Ovary (tissue), 9 donors: ENCODE measurements around the gene CYSRT1. TPM values are rescaled to one million over a fixed set of nuclear protein-coding genes. Genes with fewer than 3 reads are reported as not detected.

Experiments used
- DNase-seq, 5 donors: peaks; one replicate each; pipeline ENCODE4 v3.0.0-alpha.2; 2019 to 2020
- H3K27ac ChIP-seq, 2 donors: fragments of 200-600 bp; one replicate each; pipeline versions ENCODE4 v1.5.1 to v1.8.0; 2019 to 2022
- H3K27me3 ChIP-seq: fragments of 200-600 bp; one replicate; pipeline ENCODE4 v1.8.0; 2022
- H3K36me3 ChIP-seq: fragments of 200-600 bp; sonication (generic); one replicate; pipeline ENCODE4 v1.5.1; 2019
- H3K4me1 ChIP-seq: one replicate; pipeline ENCODE4 v1.8.1; 2013; ENCODE audit warnings: mild to moderate bottlenecking, moderate library complexity; ENCODE audit not compliant: insufficient read depth
- H3K4me3 ChIP-seq: fragments of 200-600 bp; sonication (generic); one replicate; pipeline ENCODE4 v1.5.1; 2017
- H3K9me3 ChIP-seq, 2 donors: fragments of 200-600 bp in 1 of 2; sonication (generic) in 1 of 2; one replicate each; pipeline versions ENCODE4 v1.5.1 to v1.8.1; 2013 to 2019; ENCODE audit warnings: mild to moderate bottlenecking in 1 of 2, moderate library complexity in 1 of 2
- EP300 ChIP-seq: sonication (generic); formaldehyde crosslinking; IDR thresholded peaks from one replicate; pipeline ENCODE4 v1.6.1; 2017; ENCODE audit warnings: antibody characterized with exemption
- POLR2A ChIP-seq: fragments of 450-650 bp; IDR thresholded peaks from one replicate; pipeline ENCODE4 v1.6.1; 2017; ENCODE audit warnings: antibody characterized with exemption, mild to moderate bottlenecking, moderate library complexity
- WGBS, 3 donors: extraction: QIAGEN DNeasy Blood & Tissue Kit in 1 of 3; methylation state at CpG; one replicate each; pipeline versions ENCODE4 v1.1.5 to v1.1.7; 2013 to 2017; 5-methylcytosine and 5-hydroxymethylcytosine counted together
- intact Hi-C, 4 donors: fragments of 100-400 bp; cut with DNase I; formaldehyde crosslinking; loops; one replicate each; pipeline versions ENCODE4 v1.11.0 to v1.15.1; 2022 to 2023
- polyA plus RNA-seq, 2 donors: library from polyadenylated mRNA; stranded (reverse); fragments of 200-250 nt in 1 of 2; fragments of 350-450 nt in 1 of 2; fragmentation: Illumina TruSeq in 1 of 2; extraction: RNeasy Lipid Tissue Mini Kit (QIAGEN cat#74804) in 1 of 2; gene quantifications; one replicate each; pipeline ENCODE4 v1.2.3, GENCODE V29; 2013 to 2014
- total RNA-seq, 7 donors: library from RNA; depleted of rRNA in 2 of 7; stranded (reverse); fragments of >200 nt in 2 of 7; fragmentation: NEBNext Ultra II Directional in 3 of 7; extraction: Animal tissue kit (Norgen Biotek cat#: 25700) in 3 of 7; gene quantifications; one replicate each; pipeline versions ENCODE4 v1.1.0 to v1.2.4, GENCODE V29; 2016 to 2023
- TF ChIP-seq, protein P1 (sequence below), 3 donors: fragments of 450-650 bp in 2 of 3; fragments of 200-600 bp in 1 of 3; IDR thresholded peaks; one replicate each; pipeline versions ENCODE4 v1.5.1 to v1.8.0; 2016 to 2022; ENCODE audit warnings: antibody characterized with exemption in 3 of 3, mild to moderate bottlenecking in 1 of 3
- donor health status: DM: no; HTN: no; CAD: no; lungs with moderate emphysema.
- donor health status: DM: no; HTN: no; CAD: no.
- donor health status: Bipolar disorder and iron deficiency.
- donor health status: DM: yes; HTN: yes; CAD: no.
- donor health status: DM: no; HTN: no; CAD: no.
- donor health status: DM: yes; HTN: yes; CAD: no.

CYSRT1 gene
- total and polyA plus RNA-seq, 9 donors = 0.12 to 0.80 (median 0.17) TPM; not detected in 4

DNA sequence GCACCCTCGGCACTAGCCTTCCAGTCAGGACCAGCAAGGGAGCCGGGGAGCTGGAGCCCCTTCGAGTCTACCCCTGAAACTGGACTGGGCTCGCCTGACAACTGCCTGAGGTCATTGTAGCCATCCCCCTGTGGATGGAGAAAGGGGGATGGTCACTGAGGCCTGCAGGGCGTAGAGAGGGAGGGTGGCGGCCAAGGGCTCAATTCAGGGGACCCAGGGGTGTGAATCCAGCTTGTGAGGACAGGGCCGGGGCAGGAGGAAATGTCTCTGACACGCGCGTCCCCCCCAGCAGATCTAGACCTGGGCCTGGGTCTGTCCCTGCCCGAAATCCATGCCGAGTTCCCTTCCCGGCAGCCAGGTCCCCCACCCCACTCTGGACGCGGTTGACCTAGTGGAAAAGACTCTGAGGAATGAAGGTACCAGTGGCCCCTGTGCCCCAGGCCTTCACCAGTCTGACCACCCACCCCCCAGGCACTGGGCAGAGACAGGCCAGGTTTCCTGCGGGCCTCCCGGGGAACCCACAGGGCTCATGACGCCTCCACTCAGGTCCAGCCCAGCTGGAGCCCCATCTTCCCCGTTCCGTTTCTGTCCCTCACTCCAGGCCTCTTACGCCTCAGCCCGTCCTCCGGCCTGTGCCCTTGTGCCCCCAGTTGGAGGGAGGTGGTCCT is 6.5 kb downstream of the CYSRT1 start:
- DNase-seq = no peak
- TF ChIP-seq EP300 = no peak
- Histone ChIP-seq H3K9me3 (no peaks in the 10 kb centered on the region), H3K36me3 (no peaks in the 10 kb centered on the region), H3K4me1 (peaks cover 7% of the 10 kb centered on the region), H3K4me3 (no peak overlapping the region), H3K27me3 (peaks cover 12% of the 10 kb centered on the region), H3K27ac (no peak overlapping the region)
- 72 to 81% (median 72%) methylated on average over 22 to 23 of the region's 23 CpGs for WGBS, 3 donors
- intact Hi-C loops = loop anchor here in 1 of 4 donors (10.0 kb wide), 1 partner anchor 117 kb away; the partner anchor contains the start of gene DPP7

DNA sequence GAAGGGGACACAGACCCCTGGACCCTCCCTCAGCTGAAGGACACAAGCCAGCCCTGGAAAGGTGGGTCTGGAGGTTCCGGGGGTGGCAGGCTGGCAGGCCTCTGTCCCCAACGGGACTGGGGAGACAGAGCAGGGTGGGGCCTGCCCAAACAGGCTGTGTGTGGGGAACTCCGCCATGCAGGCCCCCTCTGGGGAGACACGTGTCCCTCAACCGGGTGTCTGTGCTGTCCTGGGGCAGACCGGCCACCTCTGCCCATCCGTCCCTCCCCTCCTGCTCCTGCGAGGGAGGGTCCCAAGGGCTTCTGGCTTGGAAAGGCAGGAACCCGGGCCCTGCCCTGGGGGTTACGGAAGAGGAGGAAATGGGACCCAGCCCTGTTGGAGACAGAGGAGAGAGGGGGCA is 7.1 kb downstream of the CYSRT1 start:
- Histone ChIP-seq H3K4me1 (peaks cover 11% of the 10 kb centered on the region), H3K27ac (no peak overlapping the region), H3K36me3 (no peaks in the 10 kb centered on the region), H3K9me3 (no peaks in the 10 kb centered on the region), H3K27me3 (peaks cover 12% of the 10 kb centered on the region), H3K4me3 (no peak overlapping the region)
- DNase-seq = no peak
- TF ChIP-seq EP300 = no peak
- TF ChIP-seq, protein P1, sequence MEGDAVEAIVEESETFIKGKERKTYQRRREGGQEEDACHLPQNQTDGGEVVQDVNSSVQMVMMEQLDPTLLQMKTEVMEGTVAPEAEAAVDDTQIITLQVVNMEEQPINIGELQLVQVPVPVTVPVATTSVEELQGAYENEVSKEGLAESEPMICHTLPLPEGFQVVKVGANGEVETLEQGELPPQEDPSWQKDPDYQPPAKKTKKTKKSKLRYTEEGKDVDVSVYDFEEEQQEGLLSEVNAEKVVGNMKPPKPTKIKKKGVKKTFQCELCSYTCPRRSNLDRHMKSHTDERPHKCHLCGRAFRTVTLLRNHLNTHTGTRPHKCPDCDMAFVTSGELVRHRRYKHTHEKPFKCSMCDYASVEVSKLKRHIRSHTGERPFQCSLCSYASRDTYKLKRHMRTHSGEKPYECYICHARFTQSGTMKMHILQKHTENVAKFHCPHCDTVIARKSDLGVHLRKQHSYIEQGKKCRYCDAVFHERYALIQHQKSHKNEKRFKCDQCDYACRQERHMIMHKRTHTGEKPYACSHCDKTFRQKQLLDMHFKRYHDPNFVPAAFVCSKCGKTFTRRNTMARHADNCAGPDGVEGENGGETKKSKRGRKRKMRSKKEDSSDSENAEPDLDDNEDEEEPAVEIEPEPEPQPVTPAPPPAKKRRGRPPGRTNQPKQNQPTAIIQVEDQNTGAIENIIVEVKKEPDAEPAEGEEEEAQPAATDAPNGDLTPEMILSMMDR (IDR thresholded peaks at IDR 0.05) = no peak
- TF ChIP-seq POLR2A = no peak
- 62 to 71% (median 64%) methylated on average over 10 of the region's 10 CpGs for WGBS, 3 donors
- intact Hi-C loops = loop anchor here in 1 of 4 donors (10.0 kb wide), 1 partner anchor 117 kb away; the partner anchor contains the start of gene DPP7

DNA sequence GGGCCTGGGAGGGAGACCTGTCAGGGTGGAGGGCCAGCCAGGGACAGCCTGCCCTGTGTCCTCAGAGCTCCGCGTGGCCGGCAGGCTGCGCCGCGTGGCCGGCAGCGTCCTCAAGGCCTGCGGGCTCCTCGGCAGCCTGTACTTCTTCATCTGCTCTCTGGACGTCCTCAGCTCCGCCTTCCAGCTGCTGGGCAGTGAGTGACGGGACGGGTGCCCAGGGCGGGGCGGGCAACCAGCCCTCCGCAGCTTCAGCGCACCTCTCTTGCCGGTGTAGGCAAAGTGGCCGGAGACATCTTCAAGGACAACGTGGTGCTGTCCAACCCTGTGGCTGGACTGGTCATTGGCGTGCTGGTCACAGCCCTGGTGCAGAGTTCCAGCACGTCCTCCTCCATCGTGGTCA is 7.5 kb downstream of the CYSRT1 start:
- Histone ChIP-seq H3K27me3 (peaks cover 12% of the 10 kb centered on the region), H3K4me1 (peaks cover 11% of the 10 kb centered on the region), H3K36me3 (no peaks in the 10 kb centered on the region), H3K27ac (no peak overlapping the region), H3K9me3 (no peaks in the 10 kb centered on the region), H3K4me3 (no peak overlapping the region)
- WGBS, 3 donors = 57 to 67% (median 66%) methylated on average over 23 to 24 of the region's 24 CpGs
- TF ChIP-seq EP300 (no peak), POLR2A (no peak)
- TF ChIP-seq, protein P1 (IDR thresholded peaks at IDR 0.05) = no peak
- no peak for DNase-seq
- intact Hi-C loops = loop anchor here in 1 of 4 donors (10.0 kb wide), 1 partner anchor 118 kb away; the partner anchor contains the start of gene DPP7

DNA sequence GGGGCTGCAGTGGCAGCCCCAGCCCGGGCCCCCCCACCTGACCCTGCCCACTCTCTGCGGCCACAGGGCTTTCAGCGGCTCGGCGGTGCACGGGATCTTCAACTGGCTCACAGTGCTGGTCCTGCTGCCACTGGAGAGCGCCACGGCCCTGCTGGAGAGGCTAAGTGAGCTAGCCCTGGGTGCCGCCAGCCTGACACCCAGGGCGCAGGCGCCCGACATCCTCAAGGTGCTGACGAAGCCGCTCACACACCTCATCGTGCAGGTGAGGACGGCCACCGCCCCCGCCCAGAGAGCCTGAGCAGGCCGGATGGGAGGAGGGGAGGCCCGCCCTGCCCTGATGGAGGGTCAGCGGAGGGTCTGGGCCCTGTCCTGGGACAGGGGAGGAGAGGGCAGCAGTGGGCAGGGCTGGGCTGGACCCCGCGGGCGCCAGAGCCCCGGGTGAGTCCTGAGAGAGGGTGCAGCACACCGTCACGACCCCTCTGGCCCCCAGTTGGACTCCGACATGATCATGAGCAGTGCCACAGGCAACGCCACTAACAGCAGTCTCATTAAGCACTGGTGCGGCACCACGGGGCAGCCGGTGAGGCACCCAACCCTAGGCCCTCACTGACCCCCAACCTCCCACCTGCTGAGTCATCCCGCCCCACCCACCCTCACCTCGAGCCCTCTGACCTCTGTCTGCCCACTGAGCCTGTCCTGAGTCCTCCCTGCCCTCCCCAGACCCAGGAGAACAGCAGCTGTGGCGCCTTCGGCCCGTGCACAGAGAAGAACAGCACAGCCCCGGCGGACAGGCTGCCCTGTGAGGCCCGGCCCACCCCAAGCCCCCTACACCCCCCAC is 8.4 kb downstream of the CYSRT1 start:
- TF ChIP-seq EP300 = no peak
- TF ChIP-seq, protein P1 (IDR thresholded peaks at IDR 0.05) = no peak
- TF ChIP-seq POLR2A = no peak
- Histone ChIP-seq H3K27ac (no peak overlapping the region), H3K4me3 (no peak overlapping the region), H3K4me1 (peaks cover 11% of the 10 kb centered on the region), H3K27me3 (peaks cover 8% of the 10 kb centered on the region), H3K36me3 (no peaks in the 10 kb centered on the region), H3K9me3 (no peaks in the 10 kb centered on the region)
- WGBS, 3 donors = 45 to 63% (median 52%) methylated on average over 34 to 40 of the region's 40 CpGs
- intact Hi-C loops = loop anchor here in 1 of 4 donors (10.0 kb wide), 1 partner anchor 119 kb away; the partner anchor contains the start of gene DPP7
- DNase-seq = no peak
